RWPE2 (cell line): ENCODE measurements around the gene AP4B1.

Source experiments
- ATAC-seq: fragments of 200-7000 bp; cut with Tn5 transposase; 3 replicates; pipeline ENCODE4 v1.9.1; 2021; ENCODE audit warnings: low read depth
- DNase-seq: peaks from one replicate; pipeline ENCODE4 v3.0.0-alpha.2; 2020; ENCODE audit warnings: low spot score
- H3K27ac ChIP-seq: fragments of 450-650 bp; 2 replicates; pipeline ENCODE4 v1.5.1; 2017; ENCODE audit warnings: mild to moderate bottlenecking; ENCODE audit not compliant: poor library complexity, severe bottlenecking
- H3K27me3 ChIP-seq: fragments of 250-450 bp; sonication (Bioruptor Pico); 2 replicates; pipeline ENCODE4 v1.5.1; 2021; ENCODE audit warnings: mild to moderate bottlenecking, moderate library complexity; ENCODE audit not compliant: insufficient read depth, poor library complexity, severe bottlenecking
- H3K36me3 ChIP-seq: fragments of 250-450 bp; sonication (Bioruptor Pico); 2 replicates; pipeline ENCODE4 v1.5.1; 2020; ENCODE audit warnings: low read depth, mild to moderate bottlenecking, moderate library complexity
- H3K4me1 ChIP-seq: fragments of 250-450 bp; sonication (Bioruptor Pico); 2 replicates; pipeline ENCODE4 v1.5.1; 2021; ENCODE audit warnings: mild to moderate bottlenecking, moderate library complexity; ENCODE audit not compliant: insufficient read depth, poor library complexity, severe bottlenecking
- H3K4me3 ChIP-seq: fragments of 250-450 bp; sonication (Bioruptor Pico); 2 replicates; pipeline ENCODE4 v1.5.1; 2021; ENCODE audit warnings: mild to moderate bottlenecking, moderate library complexity; ENCODE audit not compliant: severe bottlenecking
- H3K9me3 ChIP-seq: fragments of 250-450 bp; sonication (Bioruptor Pico); 2 replicates; pipeline ENCODE4 v1.5.1; 2021; ENCODE audit warnings: mild to moderate bottlenecking, moderate library complexity; ENCODE audit not compliant: severe bottlenecking
- TF ChIP-seq, protein P1 (sequence below): fragments of 450-650 bp; IDR thresholded peaks from one replicate; pipeline ENCODE4 v1.5.1; 2017; ENCODE audit warnings: mild to moderate bottlenecking, moderate library complexity; ENCODE audit not compliant: poor library complexity, severe bottlenecking

AP4B1 gene

GRCh38 chr1:113918243-113918642 is 13.6 kb upstream of the AP4B1 start:
- TF ChIP-seq, protein P1, sequence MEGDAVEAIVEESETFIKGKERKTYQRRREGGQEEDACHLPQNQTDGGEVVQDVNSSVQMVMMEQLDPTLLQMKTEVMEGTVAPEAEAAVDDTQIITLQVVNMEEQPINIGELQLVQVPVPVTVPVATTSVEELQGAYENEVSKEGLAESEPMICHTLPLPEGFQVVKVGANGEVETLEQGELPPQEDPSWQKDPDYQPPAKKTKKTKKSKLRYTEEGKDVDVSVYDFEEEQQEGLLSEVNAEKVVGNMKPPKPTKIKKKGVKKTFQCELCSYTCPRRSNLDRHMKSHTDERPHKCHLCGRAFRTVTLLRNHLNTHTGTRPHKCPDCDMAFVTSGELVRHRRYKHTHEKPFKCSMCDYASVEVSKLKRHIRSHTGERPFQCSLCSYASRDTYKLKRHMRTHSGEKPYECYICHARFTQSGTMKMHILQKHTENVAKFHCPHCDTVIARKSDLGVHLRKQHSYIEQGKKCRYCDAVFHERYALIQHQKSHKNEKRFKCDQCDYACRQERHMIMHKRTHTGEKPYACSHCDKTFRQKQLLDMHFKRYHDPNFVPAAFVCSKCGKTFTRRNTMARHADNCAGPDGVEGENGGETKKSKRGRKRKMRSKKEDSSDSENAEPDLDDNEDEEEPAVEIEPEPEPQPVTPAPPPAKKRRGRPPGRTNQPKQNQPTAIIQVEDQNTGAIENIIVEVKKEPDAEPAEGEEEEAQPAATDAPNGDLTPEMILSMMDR = no peak
- Histone ChIP-seq H3K4me3 (no peak overlapping the region), H3K27me3 (no peaks in the 10 kb centered on the region), H3K4me1 (no peaks in the 10 kb centered on the region), H3K9me3 (no peaks in the 10 kb centered on the region), H3K36me3 (peaks cover 6% of the 10 kb centered on the region), H3K27ac (no peak overlapping the region)
- no peak for DNase-seq
- ATAC-seq = no peak

DNA sequence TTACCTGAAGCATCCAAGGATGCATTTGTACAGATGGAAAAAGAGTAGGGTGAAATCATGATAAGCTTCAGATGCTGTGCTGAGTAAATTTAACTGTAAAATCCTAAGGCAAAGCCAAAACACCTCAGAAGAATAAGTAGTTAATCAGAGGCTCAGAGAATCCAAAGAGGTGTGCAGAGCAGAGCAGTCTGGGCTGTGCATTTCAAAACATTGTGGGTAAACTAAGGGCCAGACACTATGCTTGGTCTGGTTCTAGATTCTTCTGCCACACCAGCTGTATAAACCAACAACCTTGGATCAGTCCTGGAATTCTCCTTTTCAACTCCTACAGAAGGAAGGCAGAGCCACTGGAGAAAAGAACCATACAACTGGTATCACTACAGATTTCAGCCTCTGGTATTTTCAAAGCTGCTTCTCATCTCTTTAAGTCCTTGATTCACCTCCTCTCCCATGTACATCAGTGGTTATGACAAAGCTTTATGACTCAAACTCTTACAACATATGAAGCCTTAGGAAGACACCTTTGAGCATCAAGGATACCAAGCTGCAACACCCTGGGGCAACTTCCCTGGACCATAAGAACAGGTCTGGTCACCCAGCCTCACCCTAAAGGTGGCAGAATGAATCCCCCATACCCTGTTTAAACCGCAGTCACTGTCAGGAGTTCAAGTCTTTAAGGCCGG is 12.9 kb upstream of the AP4B1 start:
- Histone ChIP-seq H3K36me3 (peaks cover 12% of the 10 kb centered on the region), H3K27me3 (no peaks in the 10 kb centered on the region), H3K9me3 (no peaks in the 10 kb centered on the region), H3K4me1 (no peaks in the 10 kb centered on the region), H3K27ac (no peak overlapping the region), H3K4me3 (no peak overlapping the region)
- ATAC-seq (peak; percentile 95), DNase-seq (no peak)
- TF ChIP-seq, protein P1 = no peak

- TF ChIP-seq, protein P1 = no peak
- H3K27me3 ChIP-seq = no peaks in the 10 kb centered on the region
Observed at GRCh38 chr1:113916974-113917373, 12.4 kb upstream of the AP4B1 start.

GRCh38 chr1:113913887-113914664 is 9.5 kb upstream of the AP4B1 start:
- H3K9me3 ChIP-seq = no peaks in the 10 kb centered on the region
- no peaks in the 10 kb centered on the region for H3K27me3 ChIP-seq
- H3K27ac ChIP-seq = no peak overlapping the region
- H3K4me3 ChIP-seq = no peak overlapping the region
- no peaks in the 10 kb centered on the region for H3K4me1 ChIP-seq
- no peak for DNase-seq
- TF ChIP-seq, protein P1 = no peak
- ATAC-seq = no peak
- H3K36me3 ChIP-seq = peaks cover 47% of the 10 kb centered on the region

More at GRCh38 chr1:113916974-113917373, 12.4 kb upstream of the AP4B1 start:
- no peaks in the 10 kb centered on the region for H3K9me3 ChIP-seq
- no peak for DNase-seq
- no peak overlapping the region for H3K4me3 ChIP-seq
- peak; percentile 17; the same call in 1 of the 3 replicates for ATAC-seq
- no peak overlapping the region for H3K27ac ChIP-seq
- H3K4me1 ChIP-seq = no peaks in the 10 kb centered on the region
- peaks cover 18% of the 10 kb centered on the region for H3K36me3 ChIP-seq

GRCh38 chr1:113913312-113913668 is 8.7 kb upstream of the AP4B1 start:
- Histone ChIP-seq H3K27ac (no peak overlapping the region), H3K9me3 (no peaks in the 10 kb centered on the region), H3K4me3 (no peak overlapping the region), H3K36me3 (peaks cover 55% of the 10 kb centered on the region), H3K27me3 (no peaks in the 10 kb centered on the region), H3K4me1 (no peaks in the 10 kb centered on the region)
- ATAC-seq = no peak
- DNase-seq = no peak
- TF ChIP-seq, protein P1 = no peak
